GM21390 (cell line): ENCODE data around the gene UBA3.
A peak's percentile ranks its signal among the peaks of the same experiment; 100 is the strongest.

Source experiments
- ATAC-seq: cut with Tn5 transposase; IDR thresholded peaks from one replicate; pipeline ENCODE4 v1.9.1; 2021; ENCODE audit not compliant: unreplicated experiment

Gene UBA3

DNA sequence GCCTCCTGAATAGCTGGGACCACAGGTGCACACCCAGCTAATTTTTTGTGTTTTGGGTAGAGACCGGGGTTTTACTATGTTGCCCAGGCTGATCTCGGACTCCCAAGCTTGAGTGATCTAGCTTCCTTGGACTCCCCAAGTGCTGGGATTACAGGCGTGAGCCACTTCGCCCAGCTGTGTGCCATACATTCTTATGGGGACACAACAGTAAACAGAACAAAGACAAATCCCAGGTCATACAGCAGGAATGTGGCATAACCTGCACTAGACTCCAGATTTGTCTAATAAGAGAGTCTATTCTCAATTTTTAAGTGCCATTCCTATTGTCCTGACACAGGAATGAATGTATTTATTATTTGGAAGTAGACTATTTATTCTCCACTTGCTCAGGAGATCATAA, 22.2 kb upstream of the UBA3 start:
- no peak for ATAC-seq

DNA sequence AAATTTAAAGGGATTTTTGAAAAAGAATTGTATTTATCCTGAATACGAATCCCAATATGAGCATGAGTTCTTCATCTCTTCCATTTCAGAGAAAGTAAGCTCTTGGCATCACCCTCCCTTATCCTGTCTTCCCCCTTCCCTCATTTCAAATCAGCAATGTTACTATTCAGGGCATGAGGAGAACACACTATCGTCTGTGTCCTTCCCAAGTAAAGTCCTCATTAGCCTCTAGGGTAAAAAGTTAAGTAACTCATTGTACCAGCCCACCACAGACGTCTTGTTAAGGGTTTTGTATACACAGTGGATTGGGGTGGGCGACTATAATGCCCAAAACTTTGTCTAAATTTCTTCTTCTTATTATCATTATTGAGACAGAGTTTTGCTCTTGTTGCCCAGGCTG, 19.4 kb upstream of the UBA3 start:
- no peak for ATAC-seq

DNA sequence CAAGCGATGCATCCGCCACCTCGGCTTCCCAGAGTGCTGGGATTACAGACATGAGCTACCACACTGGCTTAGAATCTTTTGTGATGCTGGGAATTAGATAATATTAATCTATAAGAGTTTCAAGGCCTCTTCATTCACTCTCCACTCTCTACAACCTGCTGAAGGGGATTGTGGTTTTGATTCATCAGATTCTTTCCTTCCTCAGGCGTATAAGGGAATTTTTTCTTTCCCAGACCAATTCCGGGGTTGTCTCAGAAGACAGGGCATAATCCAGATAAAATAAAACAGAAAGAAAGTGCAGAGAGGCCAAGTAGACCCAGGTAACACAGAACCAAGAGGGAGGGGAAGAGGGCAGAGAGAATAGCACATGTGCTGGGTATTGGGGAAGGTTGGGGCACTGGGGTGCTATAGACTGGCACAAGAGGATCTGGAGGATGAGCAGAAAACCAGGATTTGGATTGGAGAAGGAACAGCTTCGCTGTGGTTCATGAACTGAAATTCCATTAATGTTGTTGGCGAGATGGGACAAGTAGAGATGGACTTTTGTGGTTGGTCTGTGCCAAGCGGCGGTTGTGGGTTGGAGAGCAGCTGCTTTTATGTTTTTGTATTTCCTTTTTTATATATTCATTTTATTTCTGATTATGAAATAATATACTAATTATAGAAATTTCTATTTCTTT, 17.4 kb upstream of the UBA3 start:
- ATAC-seq, result no peak

DNA sequence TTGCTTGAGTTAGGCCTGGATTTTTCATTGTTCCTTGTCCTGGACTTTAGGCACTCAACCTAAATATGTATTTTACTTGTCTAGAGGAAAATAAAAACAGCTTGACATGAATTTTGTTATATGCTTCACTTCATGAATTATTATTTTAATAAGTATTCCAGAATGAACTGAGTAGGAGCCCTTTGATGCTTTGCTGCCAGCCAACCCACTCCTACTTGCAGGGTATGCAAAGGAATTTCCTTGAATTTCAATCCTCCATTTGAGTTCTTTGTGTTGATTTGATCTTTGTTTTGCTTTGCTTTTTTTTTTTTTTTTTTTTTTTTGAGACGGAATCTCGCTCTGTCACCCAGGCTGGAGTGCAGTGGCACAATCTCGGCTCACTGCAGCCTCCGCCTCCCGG, 16.1 kb upstream of the UBA3 start:
- ATAC-seq, result no peak

GRCh38 chr3:69095636-69096035, 15.5 kb upstream of the UBA3 start:
- ATAC-seq, result no peak

DNA sequence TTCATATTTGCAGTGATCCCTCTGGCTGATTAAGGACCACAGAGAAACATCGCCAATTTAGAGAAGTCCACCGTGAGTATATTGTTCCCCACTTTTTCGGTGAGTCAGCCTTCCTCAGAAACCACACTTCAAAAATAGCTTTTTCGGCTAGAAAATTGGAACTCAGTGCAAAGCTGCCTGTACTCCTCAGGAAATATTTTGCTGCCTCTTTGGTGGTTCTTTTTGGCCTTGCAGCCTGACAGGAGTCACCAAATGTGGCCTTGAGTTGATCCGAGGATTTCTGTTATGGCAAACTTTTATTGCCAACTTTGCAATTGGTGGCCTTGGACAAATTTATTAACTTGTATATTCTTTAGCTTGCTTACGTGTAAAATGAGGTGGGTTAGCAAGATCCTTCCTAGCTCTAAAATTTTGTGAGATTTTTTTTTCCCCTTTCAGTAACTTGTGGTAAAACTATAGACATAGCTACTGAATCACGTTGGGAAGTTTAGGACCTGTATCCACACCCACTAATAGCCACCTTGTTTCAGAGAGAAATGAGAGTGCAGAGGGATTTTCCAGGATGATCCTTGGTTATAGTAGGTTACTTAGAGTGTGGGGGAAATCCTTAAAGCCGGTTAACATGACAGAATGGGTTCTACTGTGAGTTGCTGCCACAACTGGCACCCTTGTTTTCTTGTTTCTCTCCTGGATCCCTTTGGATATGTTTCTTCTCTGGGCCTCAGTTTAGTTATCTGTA, 14.5 kb upstream of the UBA3 start:
- ATAC-seq, result no peak

- ATAC-seq, result peak; percentile 69
Observed at GRCh38 chr3:69092030-69092516, 11.9 kb upstream of the UBA3 start.

- peak; percentile 2 for ATAC-seq
Observed at GRCh38 chr3:69091389-69092029, 11.3 kb upstream of the UBA3 start.

DNA sequence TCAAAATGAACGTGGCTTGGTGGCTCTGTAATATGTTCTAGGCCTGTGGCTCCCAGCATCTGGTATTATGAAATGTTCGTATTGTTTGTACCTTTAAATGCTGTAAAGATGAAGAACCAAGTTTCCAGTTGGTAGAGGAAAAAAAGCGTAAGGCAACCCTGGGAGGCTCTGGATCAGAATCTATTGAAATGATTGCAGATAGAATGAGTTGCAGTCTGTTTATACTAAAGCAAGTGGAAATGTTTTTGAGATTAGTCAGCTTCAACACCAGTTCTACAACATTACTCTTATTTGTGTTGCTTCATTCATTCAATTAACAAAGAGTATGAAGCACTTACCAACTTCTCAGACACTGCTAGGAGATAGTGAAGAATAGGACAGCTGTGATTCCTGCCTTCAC, 9.9 kb upstream of the UBA3 start:
- ATAC-seq, result no peak

DNA sequence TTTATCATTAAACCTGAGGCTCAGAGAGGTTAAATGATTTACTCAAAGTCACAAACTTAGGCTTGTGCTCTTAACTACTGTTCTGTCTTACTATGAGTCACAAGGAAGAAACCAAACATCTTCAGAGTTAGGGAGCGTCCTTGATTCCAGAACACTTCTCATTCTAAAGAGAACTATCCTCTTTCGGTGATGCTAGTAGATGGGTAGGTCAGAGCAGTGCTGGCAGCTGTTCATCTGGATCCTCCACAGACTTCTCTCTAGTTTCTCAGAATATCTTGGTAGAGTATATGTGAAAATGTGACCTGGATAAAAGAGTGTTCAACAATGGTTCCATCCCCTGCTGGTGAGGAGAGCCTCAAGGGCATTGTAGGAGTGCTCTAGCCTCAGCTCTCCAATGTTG, 7.9 kb upstream of the UBA3 start:
- peak; percentile 22 for ATAC-seq

- ATAC-seq, result no peak
Observed at GRCh38 chr3:69087030-69087791, 7.0 kb upstream of the UBA3 start.

DNA sequence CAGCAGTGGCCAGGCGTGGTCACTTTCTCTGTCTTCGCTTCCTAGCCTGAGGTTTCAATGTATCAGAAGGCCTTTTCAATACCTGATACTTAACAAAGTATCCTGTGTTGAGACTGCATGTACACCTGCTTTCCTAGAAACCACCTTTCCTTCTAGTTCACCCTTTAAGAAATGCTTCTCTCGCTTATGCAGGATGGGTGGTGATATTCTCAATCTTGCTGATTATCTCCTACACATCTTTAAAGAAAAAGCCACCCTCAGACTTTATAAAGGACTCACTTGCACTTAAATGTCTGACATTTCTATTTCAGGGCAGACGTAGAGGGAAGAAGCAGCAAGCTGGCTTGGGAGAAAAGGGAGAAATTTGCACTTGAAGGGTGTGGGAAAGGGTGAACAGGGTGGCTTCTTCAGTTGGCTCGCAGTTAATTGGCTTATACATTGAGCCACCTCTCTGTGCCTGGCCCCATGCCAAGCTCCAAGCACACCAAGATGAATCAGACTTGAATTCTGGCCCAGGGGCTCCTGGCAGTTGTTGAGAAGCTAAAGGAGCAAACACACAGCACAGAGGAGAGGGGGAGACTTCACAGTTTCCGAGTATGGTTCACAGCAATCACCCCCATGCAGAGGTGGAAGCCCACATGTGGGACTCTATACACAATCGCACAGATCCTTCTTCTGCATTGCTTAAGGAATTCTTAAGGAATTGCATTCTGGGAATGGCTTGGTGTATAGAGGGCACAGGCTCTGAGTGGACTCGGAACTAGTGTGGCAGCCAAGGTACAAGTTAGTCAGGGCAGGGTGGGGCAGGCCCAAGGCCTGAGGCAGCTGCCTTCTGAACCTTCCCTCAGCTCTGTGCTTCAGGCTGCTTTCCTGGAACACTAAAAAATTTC, 5.9 kb upstream of the UBA3 start:
- no peak for ATAC-seq

DNA sequence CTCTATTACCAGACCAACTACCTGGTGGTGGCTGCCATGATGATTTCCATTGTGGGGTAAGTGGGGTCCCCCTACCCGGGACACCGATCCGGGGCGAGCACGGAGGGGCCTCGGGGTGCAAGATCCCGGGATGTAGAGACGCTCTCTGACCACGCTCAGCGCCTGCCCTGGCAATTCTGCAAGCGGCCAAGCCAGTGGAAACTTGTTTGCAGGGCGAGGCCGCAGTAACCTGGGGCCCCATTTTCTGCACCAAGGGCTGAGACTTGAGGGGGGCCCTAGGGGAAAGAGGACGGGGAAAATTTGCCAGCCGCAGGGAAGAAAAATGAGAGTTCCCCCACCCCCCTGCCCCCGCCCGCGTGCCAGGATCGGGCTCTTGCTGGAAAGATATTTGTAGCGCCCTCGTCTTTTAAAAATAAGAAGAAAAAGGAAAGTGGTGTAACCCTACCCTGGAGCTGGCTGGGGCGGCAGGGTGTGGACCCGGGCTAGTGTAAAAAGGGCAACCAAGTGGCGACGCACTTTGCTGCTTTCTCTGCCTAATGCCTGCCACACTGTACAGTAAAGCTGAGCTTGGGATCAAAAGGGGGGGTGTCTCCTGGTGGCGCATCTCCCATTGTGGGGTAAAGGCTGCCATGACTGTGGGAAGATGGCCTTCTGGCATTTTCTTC, 5.1 kb upstream of the UBA3 start:
- ATAC-seq, result no peak

DNA sequence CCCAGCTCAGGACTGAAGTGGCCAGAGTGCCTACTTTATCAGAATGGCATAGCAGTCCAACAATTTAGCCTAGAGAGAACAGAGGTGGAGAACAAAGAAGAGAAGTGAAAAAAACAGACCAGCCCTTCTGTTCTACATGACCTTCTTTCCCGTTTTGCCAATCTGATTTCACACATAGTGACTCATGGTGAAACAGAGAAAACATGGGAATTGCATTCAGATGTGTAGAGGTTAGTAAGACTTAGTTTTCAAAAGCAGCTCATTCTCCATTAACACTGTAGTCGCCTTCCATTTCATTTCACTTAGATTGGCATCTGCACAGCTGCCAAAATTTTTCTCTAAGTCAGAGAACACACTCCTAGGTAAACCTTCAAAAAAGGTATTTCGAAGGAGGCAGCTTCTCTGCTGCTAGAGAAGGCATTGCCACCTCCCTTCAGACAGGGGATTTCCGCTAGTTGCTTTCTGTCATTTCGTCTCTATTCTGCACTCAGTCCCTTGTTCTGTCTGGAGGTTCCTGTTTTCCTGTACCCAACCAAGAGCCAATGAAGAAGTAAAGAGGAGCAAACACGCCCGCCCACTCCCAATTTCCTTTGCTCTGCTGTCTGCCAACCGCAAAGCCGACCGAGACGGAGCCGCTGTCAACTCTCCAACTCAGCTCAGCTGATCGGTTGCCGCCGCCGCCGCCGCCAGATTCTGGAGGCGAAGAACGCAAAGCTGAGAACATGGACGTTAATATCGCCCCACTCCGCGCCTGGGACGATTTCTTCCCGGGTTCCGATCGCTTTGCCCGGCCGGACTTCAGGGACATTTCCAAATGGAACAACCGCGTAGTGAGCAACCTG, 4.4 kb upstream of the UBA3 start, which contains the start of gene ARL6IP5:
Gene ARL6IP5 (plus strand): TSS at position 612 of the 842 bp plus-strand sequence. CDS start 111 bp downstream, at position 723.
- peak; percentile 49 for ATAC-seq

DNA sequence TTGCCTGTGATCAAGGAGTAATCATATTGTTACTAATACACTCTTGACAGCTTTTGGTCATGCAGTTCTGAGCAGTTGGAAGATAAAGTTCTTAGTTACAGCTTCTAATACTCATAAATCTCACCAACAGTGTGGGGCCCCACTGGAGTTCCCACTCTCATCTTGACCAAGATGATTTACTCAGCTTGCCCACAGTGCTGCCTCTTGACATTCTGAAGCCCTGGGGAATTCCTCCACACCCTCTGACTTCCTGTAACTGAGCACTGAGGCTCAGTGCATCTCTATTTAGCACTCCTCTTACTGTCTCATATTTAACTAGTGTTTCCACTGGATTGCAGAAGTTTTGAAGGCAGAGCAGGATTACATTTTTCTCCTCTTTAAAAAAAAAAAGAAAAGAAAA, 2.6 kb upstream of the UBA3 start:
- ATAC-seq, result peak; percentile 49

GRCh38 chr3:69082361-69082760, 2.2 kb upstream of the UBA3 start:
- ATAC-seq, result no peak

- ATAC-seq, result no peak
Observed at GRCh38 chr3:69081583-69082262, 1.6 kb upstream of the UBA3 start.
